SK-N-SH treated with all-trans-retinoic acid at 6 μM for 48 hours (cell line): Measurements from ENCODE around the gene FRMD1.

Experiments
- ARNTL ChIP-seq: fragments of 450-650 bp; formaldehyde crosslinking; IDR thresholded peaks from 2 replicates; pipeline ENCODE4 v1.5.0; 2020; ENCODE audit warnings: low read depth, mild to moderate bottlenecking, moderate library complexity, borderline replicate concordance
- PPARA ChIP-seq: fragments of 250-450 bp; sonication (Bioruptor Pico); IDR thresholded peaks from 2 replicates; pipeline ENCODE4 v1.5.0; 2020; ENCODE audit warnings: mild to moderate bottlenecking, borderline replicate concordance
- RARB ChIP-seq: fragments of 250-450 bp; sonication (Bioruptor Pico); IDR thresholded peaks from 2 replicates; pipeline ENCODE4 v1.8.0; 2021; ENCODE audit warnings: mild to moderate bottlenecking, moderate library complexity
- SNAI2 ChIP-seq: fragments of 250-450 bp; sonication (Bioruptor Pico); IDR thresholded peaks from 2 replicates; pipeline ENCODE4 v1.5.0; 2020; ENCODE audit warnings: mild to moderate bottlenecking, moderate library complexity
- ZC3H10 ChIP-seq: fragments of 250-450 bp; sonication (Bioruptor Pico); IDR thresholded peaks from 2 replicates; pipeline ENCODE4 v1.5.1; 2021; ENCODE audit warnings: mild to moderate bottlenecking, moderate library complexity
- ZFP3 ChIP-seq: fragments of 250-450 bp; sonication (Bioruptor Pico); IDR thresholded peaks from 2 replicates; pipeline ENCODE4 v1.5.0; 2020; ENCODE audit warnings: mild to moderate bottlenecking, moderate library complexity

DNA sequence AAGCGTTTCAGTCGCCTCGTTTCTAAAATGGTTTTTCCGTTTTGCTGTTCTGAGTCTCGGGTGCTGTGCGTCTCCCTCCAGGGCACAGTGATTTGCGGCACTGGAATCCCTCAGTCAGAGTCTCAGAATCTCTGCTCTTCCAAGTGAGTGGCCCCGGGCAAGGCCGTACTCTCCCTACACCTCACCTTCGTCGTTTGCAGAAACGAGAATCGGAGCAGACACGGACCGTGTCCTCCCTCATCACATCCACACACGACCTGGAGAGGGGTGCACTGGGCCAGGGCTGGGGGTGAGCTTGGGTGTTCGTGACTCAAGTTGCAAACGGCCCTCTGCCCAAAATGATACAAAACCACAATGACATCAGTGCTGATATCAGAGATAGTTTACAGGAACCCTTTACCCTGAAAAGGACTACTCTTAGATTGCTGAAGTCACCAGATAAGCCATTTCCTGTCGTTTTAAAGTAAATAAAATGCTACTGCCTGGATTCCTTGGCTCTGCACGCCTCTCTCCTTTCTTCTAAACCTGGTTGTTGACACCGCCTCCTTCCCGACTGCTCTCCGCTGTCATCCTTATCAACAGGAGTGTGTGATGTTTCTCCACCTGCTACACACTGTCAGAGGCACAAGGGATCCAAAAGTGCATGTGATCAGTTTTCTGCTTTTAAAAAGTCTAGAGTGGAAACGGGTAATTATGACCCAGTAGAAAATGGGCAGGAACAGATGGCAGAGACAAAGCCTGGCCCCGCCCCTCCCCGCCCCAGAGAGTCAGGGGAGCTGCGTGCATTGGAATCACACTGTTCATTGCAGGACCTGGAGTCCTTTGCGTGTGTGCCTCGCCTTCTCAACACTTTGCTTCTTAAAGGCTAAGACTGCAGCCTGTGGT, 43.1 kb downstream of the FRMD1 start:
- TF ChIP-seq ARNTL (CRISPR knock-in tag) (no peak), RARB (CRISPR knock-in tag) (no peak), ZC3H10 (CRISPR knock-in tag) (no peak), SNAI2 (CRISPR knock-in tag) (no peak), ZFP3 (CRISPR knock-in tag) (no peak), PPARA (CRISPR knock-in tag) (no peak)
